ENCODE results near the gene ANK3.
"Not testable (repeated sequence)": the region's sequence is repeated elsewhere in the genome, so short reads cannot be mapped to it uniquely, and the experiment has no call there.

Gene ANK3

GRCh38 chr10:60040014-60040662 lies 349.5 kb downstream of the ANK3 start:
- no peak overlapping the region for H3K4me3 ChIP-seq (ENCODE audit: low read length)
- TF ChIP-seq CTCF (conservative IDR thresholded peaks at IDR 0.05; ENCODE audit: low read depth, low read length), result no peak
- no peak for DNase-seq (ENCODE audit: low read depth)

- DNase-seq (ENCODE audit: low read depth), result no peak
- no peak overlapping the region for H3K4me3 ChIP-seq (ENCODE audit: low read length)
- no peak for TF ChIP-seq CTCF (conservative IDR thresholded peaks at IDR 0.05; ENCODE audit: low read depth, low read length)
Observed at GRCh38 chr10:60035984-60036383, 353.7 kb downstream of the ANK3 start.

- H3K4me3 ChIP-seq (ENCODE audit: low read length); DNase-seq (ENCODE audit: low read depth): not testable (repeated sequence)
Observed at GRCh38 chr10:60035375-60035774, 354.3 kb downstream of the ANK3 start.

GRCh38 chr10:60032723-60033122 lies 357.0 kb downstream of the ANK3 start:
- no peak overlapping the region for H3K4me3 ChIP-seq (ENCODE audit: low read length)
- TF ChIP-seq CTCF (conservative IDR thresholded peaks at IDR 0.05; ENCODE audit: low read depth, low read length), result peak; percentile 66
- DNase-seq (ENCODE audit: low read depth), result no peak

GRCh38 chr10:60031664-60032063 lies 358.0 kb downstream of the ANK3 start:
- H3K4me3 ChIP-seq (ENCODE audit: low read length), result no peak overlapping the region
- no peak for DNase-seq (ENCODE audit: low read depth)
- TF ChIP-seq CTCF (conservative IDR thresholded peaks at IDR 0.05; ENCODE audit: low read depth, low read length), result no peak

- no peak overlapping the region for H3K4me3 ChIP-seq (ENCODE audit: low read length)
- DNase-seq (ENCODE audit: low read depth), result no peak
- no peak for TF ChIP-seq CTCF (conservative IDR thresholded peaks at IDR 0.05; ENCODE audit: low read depth, low read length)
Observed at GRCh38 chr10:60031183-60031582, 358.5 kb downstream of the ANK3 start.

GRCh38 chr10:60029475-60029874 lies 360.2 kb downstream of the ANK3 start:
- H3K4me3 ChIP-seq (ENCODE audit: low read length), result no peak overlapping the region
- TF ChIP-seq CTCF (conservative IDR thresholded peaks at IDR 0.05; ENCODE audit: low read depth, low read length), result no peak
- no peak for DNase-seq (ENCODE audit: low read depth)
